ENCODE data around the gene PNMT.
A peak's percentile ranks its signal among the peaks of the same experiment; 100 is the strongest.

Gene PNMT

GRCh38 chr17:39658346-39658745 is 9.9 kb upstream of the PNMT start:
- no peak for DNase-seq

GRCh38 chr17:39658760-39659159 is 9.5 kb upstream of the PNMT start:
- DNase-seq = no peak

- DNase-seq = no peak
Observed at GRCh38 chr17:39659279-39660010, 8.8 kb upstream of the PNMT start.

- DNase-seq = no peak
Observed at GRCh38 chr17:39660011-39660360, 8.3 kb upstream of the PNMT start.

- no peak for DNase-seq
Observed at GRCh38 chr17:39660397-39661385, 7.6 kb upstream of the PNMT start.

GRCh38 chr17:39661744-39662541 is 6.3 kb upstream of the PNMT start:
- DNase-seq = no peak

- DNase-seq = no peak
Observed at GRCh38 chr17:39662551-39663339, 5.5 kb upstream of the PNMT start.

- DNase-seq = no peak
Observed at GRCh38 chr17:39663340-39663687, 4.9 kb upstream of the PNMT start.

- no peak for DNase-seq
Observed at GRCh38 chr17:39663688-39664580, 4.3 kb upstream of the PNMT start.

- no peak for DNase-seq
Observed at GRCh38 chr17:39664581-39665561, 3.4 kb upstream of the PNMT start, which contains the start of gene TCAP. TCAP (plus strand) TSS chr17:39665349; CDS start chr17:39665360, 11 bp downstream.

- DNase-seq = peak; percentile 61
Observed at GRCh38 chr17:39665642-39666224, 2.5 kb upstream of the PNMT start.

GRCh38 chr17:39666231-39666600 is 2.0 kb upstream of the PNMT start:
- DNase-seq = no peak

GRCh38 chr17:39666601-39667261 is 1.5 kb upstream of the PNMT start:
- DNase-seq = no peak

- DNase-seq = no peak
Observed at GRCh38 chr17:39667262-39667944, 850 bp upstream of the PNMT start.

GRCh38 chr17:39669897-39670735 is 1.9 kb downstream of the PNMT start:
- no peak for DNase-seq

GRCh38 chr17:39670746-39671145 is 2.5 kb downstream of the PNMT start:
- DNase-seq = no peak
